H1 (cell line): ENCODE results near the gene KREMEN1.

ENCODE experiments used
- BACH1 ChIP-seq: IDR thresholded peaks from 2 replicates; pipeline ENCODE4 v1.6.1; 2012; ENCODE audit warnings: low read length, improper control_type of control experiment
- CTCF ChIP-seq, 3 experiments: IDR thresholded peaks; 1 replicate in 2 of 3; 2 replicates in 1 of 3; pipeline versions ENCODE4 v1.5.1 to v1.6.1; 2011; ENCODE audit warnings: low read length in 3 of 3, mild to moderate bottlenecking in 3 of 3, inconsistent platforms in 2 of 3, low read depth in 1 of 3, moderate library complexity in 1 of 3; ENCODE audit not compliant: insufficient read depth in 1 of 3; ENCODE audit errors: control extremely low read depth in 1 of 3
- EZH2 ChIP-seq: fragments of 200-600 bp; sonication (generic); IDR thresholded peaks from 2 replicates; pipeline ENCODE4 v1.7.1; 2012; ENCODE audit warnings: low read depth, mild to moderate bottlenecking, moderate library complexity, low read length, inconsistent platforms; ENCODE audit not compliant: severe bottlenecking
- POLR2AphosphoS5 ChIP-seq: IDR thresholded peaks from 2 replicates; pipeline ENCODE4 v1.6.1; 2011; ENCODE audit warnings: low read depth, low read length
- YY1 ChIP-seq: IDR thresholded peaks from 2 replicates; pipeline ENCODE4 v1.6.1; 2011; ENCODE audit warnings: low read depth, mild to moderate bottlenecking, low read length
- ZNF274 ChIP-seq: IDR thresholded peaks from 2 replicates; pipeline ENCODE4 v1.7.0; 2012; ENCODE audit warnings: low read length, borderline replicate concordance; ENCODE audit errors: extremely low read depth

- TF ChIP-seq POLR2AphosphoS5 (no peak), BACH1 (no peak), CTCF (IDR thresholded peaks at IDR 0.05; ENCODE audit: control extremely low read depth in 1 of 3, insufficient read depth in 1 of 3, low read depth in 1 of 3, low read length in 3 of 3) (no peak), YY1 (no peak), ZNF274 (no peak), EZH2 (no peak)
Observed at GRCh38 chr22:29048822-29049654, 23.8 kb upstream of the KREMEN1 start.
